ENCODE data around the gene SGMS2.

- TF ChIP-seq CTCF (IDR thresholded peaks at IDR 0.05) (no peak), POLR2A (IDR thresholded peaks at IDR 0.05) (no peak)
These were observed 76.6 kb downstream of the SGMS2 start for GRCh38 chr4:107901213-107901934.

Data from adrenal gland (tissue), 5 donors.